ENCODE results near the gene PARP9. TPM values are rescaled to one million over a fixed set of nuclear protein-coding genes. Genes with fewer than 3 reads are reported as not detected.

PARP9 gene
- total and polyA plus RNA-seq, 8 donors = 8.6 to 33.2 (median 16.7) TPM

Other genes starting within 250 kb of the PARP9 start
- gene CSTA, start 239.1 kb downstream of the PARP9 start, total RNA-seq = 1 to 10 TPM in 2 of 6 donors, under 1 TPM in 2, not detected in 2; 0.63 to 2.1 (median 1.0) TPM
- 1 to 10 TPM; 3.0 to 3.7 TPM for gene CSTA, start 239.1 kb downstream of the PARP9 start, polyA plus RNA-seq
- 10 to 100 TPM in 5 of 6 donors, 1 to 10 TPM in 1; 9.3 to 15.2 (median 13.1) TPM for gene MIX23, start 181.1 kb downstream of the PARP9 start, total RNA-seq
- 10 to 100 TPM; 28.5 to 28.6 TPM for gene MIX23, start 181.1 kb downstream of the PARP9 start, polyA plus RNA-seq
- gene FAM162A, start 180.1 kb downstream of the PARP9 start, total RNA-seq = 10 to 100 TPM; 32.8 to 60.4 (median 43.9) TPM
- gene FAM162A, start 180.1 kb downstream of the PARP9 start, polyA plus RNA-seq = 10 to 100 TPM; 53.1 to 74.3 TPM
- 1 to 10 TPM; 2.6 to 5.4 (median 3.3) TPM for gene WDR5B, start 148.2 kb downstream of the PARP9 start, total RNA-seq
- 1 to 10 TPM; 2.3 to 3.9 TPM for gene WDR5B, start 148.2 kb downstream of the PARP9 start, polyA plus RNA-seq
- 10 to 100 TPM; 19.7 to 35.1 (median 25.9) TPM for gene KPNA1, start 49.4 kb downstream of the PARP9 start, total RNA-seq
- gene KPNA1, start 49.4 kb downstream of the PARP9 start, polyA plus RNA-seq = 10 to 100 TPM in 1 of 2 donors, 1 to 10 TPM in 1; 5.7 to 12.6 TPM
- 10 to 100 TPM; 15.3 to 36.6 (median 21.1) TPM for gene DTX3L, start within 50 bp of the PARP9 start, total RNA-seq
- 1 to 10 TPM; 7.4 to 8.3 TPM for gene DTX3L, start within 50 bp of the PARP9 start, polyA plus RNA-seq
- gene PARP15, start 13.3 kb upstream of the PARP9 start, total RNA-seq = under 1 TPM; 0.14 to 0.78 (median 0.45) TPM
- gene PARP15, start 13.3 kb upstream of the PARP9 start, polyA plus RNA-seq = under 1 TPM; 0.76 to 0.80 TPM
- gene PARP14, start 116.5 kb upstream of the PARP9 start, total RNA-seq = 10 to 100 TPM in 5 of 6 donors, 1 to 10 TPM in 1; 7.6 to 27.7 (median 13.4) TPM
- gene PARP14, start 116.5 kb upstream of the PARP9 start, polyA plus RNA-seq = 10 to 100 TPM in 1 of 2 donors, 1 to 10 TPM in 1; 7.2 to 11.3 TPM
- 1 to 10 TPM; 3.1 to 7.5 (median 4.3) TPM for gene HSPBAP1, start 229.5 kb upstream of the PARP9 start, total RNA-seq
- gene HSPBAP1, start 229.5 kb upstream of the PARP9 start, polyA plus RNA-seq = 10 to 100 TPM; 11.1 to 20.4 TPM
- 10 to 100 TPM in 4 of 6 donors, 1 to 10 TPM in 2; 9.5 to 13.7 (median 12.3) TPM for gene SLC49A4, start 230.8 kb upstream of the PARP9 start, total RNA-seq
- gene SLC49A4, start 230.8 kb upstream of the PARP9 start, polyA plus RNA-seq = 1 to 10 TPM; 3.4 to 9.3 TPM

All from pancreas (tissue), 8 donors.